Smooth muscle cell (in vitro differentiated cells): ENCODE results near the gene JPT1. TPM values are rescaled to one million over a fixed set of nuclear protein-coding genes. Genes with fewer than 3 reads are reported as not detected.

ENCODE experiments used
- DNase-seq: peaks from one replicate; lab custom pipeline; 2025; ENCODE audit not compliant: unreplicated experiment; lab: John Stamatoyannopoulos, UW
- H2AFZ ChIP-seq: fragments of 200-600 bp; sonication (generic); 2 replicates; pipeline ENCODE4 v1.6.0; 2016; ENCODE audit warnings: antibody characterized with exemption, low read depth, mild to moderate bottlenecking
- H3F3A ChIP-seq: fragments of 200-600 bp; sonication (generic); 2 replicates; pipeline ENCODE4 v1.6.0; 2017; ENCODE audit warnings: antibody characterized with exemption, low read depth
- H3K27ac ChIP-seq: fragments of 200-600 bp; sonication (generic); 2 replicates; pipeline ENCODE4 v1.5.1; 2016; ENCODE audit warnings: low read depth, mild to moderate bottlenecking
- H3K27me3 ChIP-seq: fragments of 200-600 bp; sonication (generic); 2 replicates; pipeline ENCODE4 v1.6.1; 2016; ENCODE audit warnings: low read depth, mild to moderate bottlenecking
- H3K36me3 ChIP-seq: fragments of 200-600 bp; sonication (generic); 2 replicates; pipeline ENCODE4 v1.5.1; 2016; ENCODE audit warnings: low read depth
- H3K4me1 ChIP-seq: fragments of 200-600 bp; sonication (generic); 2 replicates; pipeline ENCODE4 v1.5.1; 2016; ENCODE audit warnings: low read depth
- H3K4me2 ChIP-seq: fragments of 200-600 bp; sonication (generic); 2 replicates; pipeline ENCODE4 v1.6.0; 2016; ENCODE audit warnings: mild to moderate bottlenecking
- H3K4me3 ChIP-seq: fragments of 200-600 bp; sonication (generic); 2 replicates; pipeline ENCODE4 v1.5.1; 2016; ENCODE audit warnings: mild to moderate bottlenecking
- H3K79me2 ChIP-seq: fragments of 200-600 bp; sonication (generic); 2 replicates; pipeline ENCODE4 v1.6.0; 2016; ENCODE audit warnings: low read depth, mild to moderate bottlenecking
- H3K9ac ChIP-seq: fragments of 200-600 bp; sonication (generic); 2 replicates; pipeline ENCODE4 v1.6.0; 2016; ENCODE audit warnings: low read depth
- H3K9me3 ChIP-seq: fragments of 200-600 bp; sonication (generic); replicated peaks from 2 replicates; pipeline ENCODE4 v1.5.1; 2016; ENCODE audit warnings: low read depth
- H4K20me1 ChIP-seq: fragments of 200-600 bp; sonication (generic); 2 replicates; pipeline ENCODE4 v1.6.0; 2016; ENCODE audit warnings: low read depth
- CTCF ChIP-seq: fragments of 200-600 bp; sonication (generic); IDR thresholded peaks from 2 replicates; pipeline ENCODE4 v1.5.1; 2017; ENCODE audit warnings: borderline replicate concordance, mild to moderate bottlenecking, antibody characterized with exemption; ENCODE audit not compliant: insufficient read depth, poor library complexity, severe bottlenecking
- whole genome bisulfite sequencing: methylation state at CpG from one replicate; pipeline ENCODE4 v1.1.7; 2016; ENCODE audit warnings: low lambda C conversion rate; 5-methylcytosine and 5-hydroxymethylcytosine counted together
- polyA plus RNA-seq: library from polyadenylated mRNA; unstranded; fragments of >200 nt; fragmentation: Nextera tagmentation; extraction: Ambion mirVana; gene quantifications from 2 replicates; pipeline ENCODE4 v1.2.1, GENCODE V29; 2016
- total RNA-seq: library from RNA; depleted of rRNA; stranded (reverse); fragments of >200 nt; gene quantifications from 2 replicates; pipeline ENCODE4 v1.2.3, GENCODE V29; 2014

The JPT1 gene
- total and polyA plus RNA-seq, 2 experiments from 2014 or later = 103 to 240 TPM

GRCh38 chr17:75147878-75148546 is 6.3 kb downstream of the JPT1 start:
- Histone ChIP-seq H3K4me3 (no peak overlapping the region), H3K9me3 (no peaks in the 10 kb centered on the region), H3K4me1 (peaks cover 12% of the 10 kb centered on the region), H3K79me2 (peaks cover 60% of the 10 kb centered on the region), H2AFZ (no peak overlapping the region), H4K20me1 (peaks cover 56% of the 10 kb centered on the region), H3K36me3 (peaks cover 30% of the 10 kb centered on the region), H3K27ac (no peak overlapping the region), H3K27me3 (no peaks in the 10 kb centered on the region), H3F3A (peaks cover 10% of the 10 kb centered on the region), H3K4me2 (no peak overlapping the region), H3K9ac (no peak overlapping the region)
- no peak for DNase-seq
- WGBS = 95% methylated on average over 6 of the region's 6 CpGs
- TF ChIP-seq CTCF = no peak

GRCh38 chr17:75146592-75146991 is 7.7 kb downstream of the JPT1 start:
- 98% methylated on average over 3 of the region's 3 CpGs for WGBS
- DNase-seq = no peak
- Histone ChIP-seq H3K27me3 (no peaks in the 10 kb centered on the region), H3K4me2 (no peak overlapping the region), H3K4me3 (no peak overlapping the region), H3K36me3 (peaks cover 30% of the 10 kb centered on the region), H3K27ac (no peak overlapping the region), H3K9me3 (no peaks in the 10 kb centered on the region), H3K9ac (no peak overlapping the region), H2AFZ (no peak overlapping the region), H4K20me1 (peaks cover 49% of the 10 kb centered on the region), H3F3A (peaks cover 13% of the 10 kb centered on the region), H3K79me2 (peaks cover 45% of the 10 kb centered on the region), H3K4me1 (no peaks in the 10 kb centered on the region)
- TF ChIP-seq CTCF = no peak

- Histone ChIP-seq H3K79me2 (peaks cover 29% of the 10 kb centered on the region), H4K20me1 (peaks cover 34% of the 10 kb centered on the region), H3K9me3 (no peaks in the 10 kb centered on the region), H3K4me2 (no peak overlapping the region), H3K4me1 (no peaks in the 10 kb centered on the region), H3K27ac (no peak overlapping the region), H3K9ac (no peak overlapping the region), H3K36me3 (peaks cover 30% of the 10 kb centered on the region), H3K4me3 (no peak overlapping the region), H3K27me3 (no peaks in the 10 kb centered on the region), H3F3A (peaks cover 13% of the 10 kb centered on the region), H2AFZ (no peak overlapping the region)
- 94% methylated on average over 11 of the region's 11 CpGs for WGBS
- TF ChIP-seq CTCF = no peak
- no peak for DNase-seq
Observed at GRCh38 chr17:75144816-75145512, 9.3 kb downstream of the JPT1 start.
